T follicular helper cell (primary cell): ENCODE data around the gene FAM107A.

Source experiments
- DNase-seq: peaks from one replicate; pipeline ENCODE4 v3.0.0-alpha.2; 2020; ENCODE audit warnings: low read depth

Gene FAM107A

GRCh38 chr3:58518291-58518789 is 58.9 kb downstream of the FAM107A start:
- no peak for DNase-seq

- DNase-seq, result no peak
Measured at GRCh38 chr3:58514405-58514804, 62.8 kb downstream of the FAM107A start.
